WTC11 (cell line): Measurements from ENCODE around the gene FBXO21.

Source experiments
- CREB1 ChIP-seq: sonication (generic); formaldehyde crosslinking; IDR thresholded peaks from 2 replicates; pipeline ENCODE4 v1.8.0; 2023; ENCODE audit warnings: mild to moderate bottlenecking, missing genetic modification reagents
- JUN ChIP-seq: sonication (generic); formaldehyde crosslinking; IDR thresholded peaks from 2 replicates; pipeline ENCODE4 v1.8.0; 2023; ENCODE audit warnings: mild to moderate bottlenecking, missing genetic modification reagents
- NR1H2 ChIP-seq: sonication (generic); formaldehyde crosslinking; IDR thresholded peaks from 2 replicates; pipeline ENCODE4 v1.9.0; 2021; ENCODE audit warnings: mild to moderate bottlenecking, moderate library complexity, missing genetic modification reagents
- NR2C2 ChIP-seq: sonication (generic); formaldehyde crosslinking; IDR thresholded peaks from 2 replicates; pipeline ENCODE4 v1.8.0; 2022; ENCODE audit warnings: mild to moderate bottlenecking, missing genetic modification reagents
- NR3C1 ChIP-seq: sonication (generic); formaldehyde crosslinking; conservative IDR thresholded peaks from 2 replicates; pipeline ENCODE4 v1.8.1; 2023; ENCODE audit warnings: low read depth, mild to moderate bottlenecking, missing genetic modification reagents
- SMAD4 ChIP-seq: sonication (generic); formaldehyde crosslinking; IDR thresholded peaks from 2 replicates; pipeline ENCODE4 v1.8.0; 2022; ENCODE audit warnings: mild to moderate bottlenecking, missing genetic modification reagents
- ZNF263 ChIP-seq: sonication (generic); formaldehyde crosslinking; IDR thresholded peaks from 2 replicates; pipeline ENCODE4 v1.8.1; 2022; ENCODE audit warnings: low read depth, mild to moderate bottlenecking, moderate library complexity, missing genetic modification reagents
- TF ChIP-seq, protein P1 (sequence below): sonication (generic); formaldehyde crosslinking; IDR thresholded peaks from 2 replicates; pipeline ENCODE4 v1.8.1; 2022; ENCODE audit warnings: mild to moderate bottlenecking, moderate library complexity, missing genetic modification reagents
- TF ChIP-seq, protein P2 (sequence below): fragments of 200-600 bp; IDR thresholded peaks from 2 replicates; pipeline ENCODE4 v1.8.0; 2022; ENCODE audit warnings: antibody characterized with exemption
- TF ChIP-seq, protein P3 (sequence below): fragments of 250-450 bp; sonication (Bioruptor Pico); IDR thresholded peaks from 2 replicates; pipeline ENCODE4 v1.9.0; 2021; ENCODE audit warnings: mild to moderate bottlenecking
- TF ChIP-seq, protein P4 (sequence below): sonication (generic); formaldehyde crosslinking; conservative IDR thresholded peaks from 2 replicates; pipeline ENCODE4 v1.8.1; 2022; ENCODE audit warnings: mild to moderate bottlenecking, missing genetic modification reagents
- TF ChIP-seq, protein P5 (sequence below): sonication (generic); formaldehyde crosslinking; IDR thresholded peaks from 2 replicates; pipeline ENCODE4 v1.8.0; 2022; ENCODE audit warnings: missing genetic modification reagents
- TF ChIP-seq, protein P6 (sequence below): sonication (generic); formaldehyde crosslinking; IDR thresholded peaks from 2 replicates; pipeline ENCODE4 v1.8.0; 2022; ENCODE audit warnings: mild to moderate bottlenecking, missing genetic modification reagents

DNA sequence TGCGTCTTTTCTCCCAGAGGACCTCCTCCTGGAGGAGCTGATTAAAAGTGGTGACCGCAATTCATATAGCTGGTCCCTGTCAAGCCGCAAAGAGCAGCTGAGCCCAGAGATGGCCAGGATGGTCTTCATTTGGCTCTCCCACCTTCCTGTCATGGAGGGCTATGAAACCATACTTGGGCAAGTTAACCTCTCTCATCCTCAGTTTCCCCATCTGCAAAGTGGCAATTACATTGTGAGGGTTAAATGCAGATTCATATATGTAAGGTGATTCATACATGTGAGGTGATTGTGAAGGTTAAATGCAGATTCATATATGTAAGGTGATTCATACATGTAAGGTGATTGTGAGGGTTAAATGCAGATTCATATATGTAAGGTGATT, 87.5 kb downstream of the FBXO21 start:
- TF ChIP-seq, protein P1, sequence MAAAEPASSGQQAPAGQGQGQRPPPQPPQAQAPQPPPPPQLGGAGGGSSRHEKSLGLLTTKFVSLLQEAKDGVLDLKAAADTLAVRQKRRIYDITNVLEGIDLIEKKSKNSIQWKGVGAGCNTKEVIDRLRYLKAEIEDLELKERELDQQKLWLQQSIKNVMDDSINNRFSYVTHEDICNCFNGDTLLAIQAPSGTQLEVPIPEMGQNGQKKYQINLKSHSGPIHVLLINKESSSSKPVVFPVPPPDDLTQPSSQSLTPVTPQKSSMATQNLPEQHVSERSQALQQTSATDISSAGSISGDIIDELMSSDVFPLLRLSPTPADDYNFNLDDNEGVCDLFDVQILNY (CRISPR knock-in tag), result no peak
- TF ChIP-seq, protein P2, sequence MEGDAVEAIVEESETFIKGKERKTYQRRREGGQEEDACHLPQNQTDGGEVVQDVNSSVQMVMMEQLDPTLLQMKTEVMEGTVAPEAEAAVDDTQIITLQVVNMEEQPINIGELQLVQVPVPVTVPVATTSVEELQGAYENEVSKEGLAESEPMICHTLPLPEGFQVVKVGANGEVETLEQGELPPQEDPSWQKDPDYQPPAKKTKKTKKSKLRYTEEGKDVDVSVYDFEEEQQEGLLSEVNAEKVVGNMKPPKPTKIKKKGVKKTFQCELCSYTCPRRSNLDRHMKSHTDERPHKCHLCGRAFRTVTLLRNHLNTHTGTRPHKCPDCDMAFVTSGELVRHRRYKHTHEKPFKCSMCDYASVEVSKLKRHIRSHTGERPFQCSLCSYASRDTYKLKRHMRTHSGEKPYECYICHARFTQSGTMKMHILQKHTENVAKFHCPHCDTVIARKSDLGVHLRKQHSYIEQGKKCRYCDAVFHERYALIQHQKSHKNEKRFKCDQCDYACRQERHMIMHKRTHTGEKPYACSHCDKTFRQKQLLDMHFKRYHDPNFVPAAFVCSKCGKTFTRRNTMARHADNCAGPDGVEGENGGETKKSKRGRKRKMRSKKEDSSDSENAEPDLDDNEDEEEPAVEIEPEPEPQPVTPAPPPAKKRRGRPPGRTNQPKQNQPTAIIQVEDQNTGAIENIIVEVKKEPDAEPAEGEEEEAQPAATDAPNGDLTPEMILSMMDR, result no peak
- TF ChIP-seq JUN (CRISPR knock-in tag) (no peak), SMAD4 (CRISPR knock-in tag) (no peak), CREB1 (CRISPR knock-in tag) (no peak), ZNF263 (CRISPR knock-in tag) (no peak), NR2C2 (CRISPR knock-in tag) (no peak), NR1H2 (no peak), NR3C1 (CRISPR knock-in tag) (no peak)
- TF ChIP-seq, protein P3, sequence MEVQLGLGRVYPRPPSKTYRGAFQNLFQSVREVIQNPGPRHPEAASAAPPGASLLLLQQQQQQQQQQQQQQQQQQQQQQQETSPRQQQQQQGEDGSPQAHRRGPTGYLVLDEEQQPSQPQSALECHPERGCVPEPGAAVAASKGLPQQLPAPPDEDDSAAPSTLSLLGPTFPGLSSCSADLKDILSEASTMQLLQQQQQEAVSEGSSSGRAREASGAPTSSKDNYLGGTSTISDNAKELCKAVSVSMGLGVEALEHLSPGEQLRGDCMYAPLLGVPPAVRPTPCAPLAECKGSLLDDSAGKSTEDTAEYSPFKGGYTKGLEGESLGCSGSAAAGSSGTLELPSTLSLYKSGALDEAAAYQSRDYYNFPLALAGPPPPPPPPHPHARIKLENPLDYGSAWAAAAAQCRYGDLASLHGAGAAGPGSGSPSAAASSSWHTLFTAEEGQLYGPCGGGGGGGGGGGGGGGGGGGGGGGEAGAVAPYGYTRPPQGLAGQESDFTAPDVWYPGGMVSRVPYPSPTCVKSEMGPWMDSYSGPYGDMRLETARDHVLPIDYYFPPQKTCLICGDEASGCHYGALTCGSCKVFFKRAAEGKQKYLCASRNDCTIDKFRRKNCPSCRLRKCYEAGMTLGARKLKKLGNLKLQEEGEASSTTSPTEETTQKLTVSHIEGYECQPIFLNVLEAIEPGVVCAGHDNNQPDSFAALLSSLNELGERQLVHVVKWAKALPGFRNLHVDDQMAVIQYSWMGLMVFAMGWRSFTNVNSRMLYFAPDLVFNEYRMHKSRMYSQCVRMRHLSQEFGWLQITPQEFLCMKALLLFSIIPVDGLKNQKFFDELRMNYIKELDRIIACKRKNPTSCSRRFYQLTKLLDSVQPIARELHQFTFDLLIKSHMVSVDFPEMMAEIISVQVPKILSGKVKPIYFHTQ (CRISPR knock-in tag), result no peak
- TF ChIP-seq, protein P4, sequence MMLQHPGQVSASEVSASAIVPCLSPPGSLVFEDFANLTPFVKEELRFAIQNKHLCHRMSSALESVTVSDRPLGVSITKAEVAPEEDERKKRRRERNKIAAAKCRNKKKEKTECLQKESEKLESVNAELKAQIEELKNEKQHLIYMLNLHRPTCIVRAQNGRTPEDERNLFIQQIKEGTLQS, result no peak
- TF ChIP-seq, protein P5, sequence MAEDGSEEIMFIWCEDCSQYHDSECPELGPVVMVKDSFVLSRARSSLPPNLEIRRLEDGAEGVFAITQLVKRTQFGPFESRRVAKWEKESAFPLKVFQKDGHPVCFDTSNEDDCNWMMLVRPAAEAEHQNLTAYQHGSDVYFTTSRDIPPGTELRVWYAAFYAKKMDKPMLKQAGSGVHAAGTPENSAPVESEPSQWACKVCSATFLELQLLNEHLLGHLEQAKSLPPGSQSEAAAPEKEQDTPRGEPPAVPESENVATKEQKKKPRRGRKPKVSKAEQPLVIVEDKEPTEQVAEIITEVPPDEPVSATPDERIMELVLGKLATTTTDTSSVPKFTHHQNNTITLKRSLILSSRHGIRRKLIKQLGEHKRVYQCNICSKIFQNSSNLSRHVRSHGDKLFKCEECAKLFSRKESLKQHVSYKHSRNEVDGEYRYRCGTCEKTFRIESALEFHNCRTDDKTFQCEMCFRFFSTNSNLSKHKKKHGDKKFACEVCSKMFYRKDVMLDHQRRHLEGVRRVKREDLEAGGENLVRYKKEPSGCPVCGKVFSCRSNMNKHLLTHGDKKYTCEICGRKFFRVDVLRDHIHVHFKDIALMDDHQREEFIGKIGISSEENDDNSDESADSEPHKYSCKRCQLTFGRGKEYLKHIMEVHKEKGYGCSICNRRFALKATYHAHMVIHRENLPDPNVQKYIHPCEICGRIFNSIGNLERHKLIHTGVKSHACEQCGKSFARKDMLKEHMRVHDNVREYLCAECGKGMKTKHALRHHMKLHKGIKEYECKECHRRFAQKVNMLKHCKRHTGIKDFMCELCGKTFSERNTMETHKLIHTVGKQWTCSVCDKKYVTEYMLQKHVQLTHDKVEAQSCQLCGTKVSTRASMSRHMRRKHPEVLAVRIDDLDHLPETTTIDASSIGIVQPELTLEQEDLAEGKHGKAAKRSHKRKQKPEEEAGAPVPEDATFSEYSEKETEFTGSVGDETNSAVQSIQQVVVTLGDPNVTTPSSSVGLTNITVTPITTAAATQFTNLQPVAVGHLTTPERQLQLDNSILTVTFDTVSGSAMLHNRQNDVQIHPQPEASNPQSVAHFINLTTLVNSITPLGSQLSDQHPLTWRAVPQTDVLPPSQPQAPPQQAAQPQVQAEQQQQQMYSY (CRISPR knock-in tag), result no peak
- TF ChIP-seq, protein P6, sequence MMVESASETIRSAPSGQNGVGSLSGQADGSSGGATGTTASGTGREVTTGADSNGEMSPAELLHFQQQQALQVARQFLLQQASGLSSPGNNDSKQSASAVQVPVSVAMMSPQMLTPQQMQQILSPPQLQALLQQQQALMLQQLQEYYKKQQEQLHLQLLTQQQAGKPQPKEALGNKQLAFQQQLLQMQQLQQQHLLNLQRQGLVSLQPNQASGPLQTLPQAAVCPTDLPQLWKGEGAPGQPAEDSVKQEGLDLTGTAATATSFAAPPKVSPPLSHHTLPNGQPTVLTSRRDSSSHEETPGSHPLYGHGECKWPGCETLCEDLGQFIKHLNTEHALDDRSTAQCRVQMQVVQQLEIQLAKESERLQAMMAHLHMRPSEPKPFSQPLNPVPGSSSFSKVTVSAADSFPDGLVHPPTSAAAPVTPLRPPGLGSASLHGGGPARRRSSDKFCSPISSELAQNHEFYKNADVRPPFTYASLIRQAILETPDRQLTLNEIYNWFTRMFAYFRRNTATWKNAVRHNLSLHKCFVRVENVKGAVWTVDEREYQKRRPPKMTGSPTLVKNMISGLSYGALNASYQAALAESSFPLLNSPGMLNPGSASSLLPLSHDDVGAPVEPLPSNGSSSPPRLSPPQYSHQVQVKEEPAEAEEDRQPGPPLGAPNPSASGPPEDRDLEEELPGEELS (CRISPR knock-in tag), result no peak
